GM12878 (cell line): ENCODE data around the gene ATXN1. TPM values are rescaled to one million over a fixed set of nuclear protein-coding genes. Genes with fewer than 3 reads are reported as not detected.

Experiments used
- ATAC-seq: fragments of 200-7000 bp; cut with Tn5 transposase; 3 replicates; pipeline ENCODE4 v1.9.1; 2020; ENCODE audit warnings: mild to moderate bottlenecking, moderate library complexity
- BruUV-seq: library from RNA; stranded (reverse); fragments of 400-500 nt; replicated peaks from 2 replicates; lab custom pipeline; 2021; lab: Mats Ljungman, UMichigan
- CTCF ChIA-PET: fragments of 300-600 bp; sonication (Branson Sonifier 250); formaldehyde crosslinking; extraction: SDS; loops from one replicate; lab custom pipeline; 2021; ENCODE audit warnings: inconsistent platforms; lab: Yijun Ruan, JAX
- POLR2A ChIA-PET: fragments of 350-600 bp; formaldehyde crosslinking; extraction: SDS; loops from one replicate; lab custom pipeline; 2021; ENCODE audit warnings: inconsistent platforms; lab: Charles Lee
- RAD21 ChIA-PET: fragments of 300-600 bp; sonication (Branson Sonifier 250); formaldehyde crosslinking; loops from one replicate; lab custom pipeline; 2023; ENCODE audit warnings: antibody characterized with exemption; ENCODE audit not compliant: unreplicated experiment; lab: Charles Lee
- SMC1A ChIA-PET: fragments of 300-600 bp; sonication (Branson Sonifier 250); formaldehyde crosslinking; loops from one replicate; lab custom pipeline; 2023; ENCODE audit not compliant: unreplicated experiment, uncharacterized antibody; lab: Charles Lee
- DNase-seq: peaks from one replicate; pipeline ENCODE4 v3.0.0-alpha.2; 2011; ENCODE audit warnings: low read depth, low spot score
- FAIRE-seq: peaks from 3 replicates; lab custom pipeline; 2011; peaks lifted over from hg19 to GRCh38; lab: Jason Lieb, UNC
- H2AFZ ChIP-seq: 2 replicates; pipeline ENCODE4 v1.6.0; 2011; ENCODE audit warnings: low read depth, low read length, control low read depth; ENCODE audit not compliant: control insufficient read depth
- H3K27ac ChIP-seq: 2 replicates; pipeline ENCODE4 v1.5.1; 2011; ENCODE audit warnings: control low read depth; ENCODE audit not compliant: control insufficient read depth, insufficient read depth
- H3K27me3 ChIP-seq, 2 experiments: replicated peaks in 1 of 2; 2 replicates each; pipeline versions ENCODE4 v1.6.0 to v1.6.1; 2011; ENCODE audit warnings: low read length in 1 of 2; ENCODE audit not compliant: control insufficient read depth in 2 of 2, insufficient read depth in 2 of 2
- H3K36me3 ChIP-seq, 2 experiments: 2 replicates each; pipeline ENCODE4 v1.5.1; 2011; ENCODE audit warnings: low read length in 1 of 2; ENCODE audit not compliant: control insufficient read depth in 2 of 2, insufficient read depth in 2 of 2
- H3K4me1 ChIP-seq: 2 replicates; pipeline ENCODE4 v1.6.1; 2011; ENCODE audit warnings: mild to moderate bottlenecking, low read length, moderate library complexity, mixed read lengths; ENCODE audit not compliant: control insufficient read depth, insufficient read depth
- H3K4me2 ChIP-seq: 2 replicates; pipeline ENCODE4 v1.6.0; 2011; ENCODE audit warnings: control low read depth; ENCODE audit not compliant: control insufficient read depth, insufficient read depth
- H3K4me3 ChIP-seq: fragments of 200-600 bp; sonication (generic); 2 replicates; pipeline ENCODE4 v1.5.1; 2016
- H3K79me2 ChIP-seq: 2 replicates; pipeline ENCODE4 v1.6.0; 2011; ENCODE audit warnings: low read length; ENCODE audit not compliant: control insufficient read depth, insufficient read depth
- H3K9ac ChIP-seq: 2 replicates; pipeline ENCODE4 v1.8.0; 2011; ENCODE audit warnings: low read length, control low read depth, mixed read lengths; ENCODE audit not compliant: control insufficient read depth, insufficient read depth
- H3K9me3 ChIP-seq: replicated peaks from 3 replicates; pipeline ENCODE4 v1.5.1; 2011; ENCODE audit warnings: mild to moderate bottlenecking, low read length; ENCODE audit not compliant: control insufficient read depth, insufficient read depth
- H4K20me1 ChIP-seq: 2 replicates; pipeline ENCODE4 v1.6.0; 2011; ENCODE audit not compliant: control insufficient read depth, insufficient read depth
- BACH1 ChIP-seq: fragments of 450-650 bp; IDR thresholded peaks from 2 replicates; pipeline ENCODE4 v1.6.1; 2017; ENCODE audit warnings: mild to moderate bottlenecking, borderline replicate concordance
- EP300 ChIP-seq, 2 experiments: fragments of 150-350 bp in 1 of 2; IDR thresholded peaks; 2 replicates each; pipeline ENCODE4 v1.6.1; 2011 to 2012; ENCODE audit warnings: low read depth in 2 of 2, low read length in 2 of 2, borderline replicate concordance in 1 of 2, improper control_type of control experiment in 1 of 2, inconsistent platforms in 1 of 2; ENCODE audit not compliant: control insufficient read depth in 1 of 2
- GATAD2B ChIP-seq: fragments of 450-650 bp; conservative IDR thresholded peaks from 2 replicates; pipeline ENCODE4 v1.6.1; 2017; ENCODE audit warnings: low read depth, mild to moderate bottlenecking, moderate library complexity
- IRF4 ChIP-seq: IDR thresholded peaks from 2 replicates; pipeline ENCODE4 v1.6.1; 2011; ENCODE audit warnings: low read depth, low read length
- MTA3 ChIP-seq: IDR thresholded peaks from 2 replicates; pipeline ENCODE4 v1.6.1; 2012; ENCODE audit warnings: low read length, inconsistent platforms, borderline replicate concordance
- MYC ChIP-seq: IDR thresholded peaks from 2 replicates; pipeline ENCODE4 v1.6.1; 2011; ENCODE audit warnings: mild to moderate bottlenecking, low read length, moderate library complexity, inconsistent platforms; ENCODE audit not compliant: insufficient read depth, insufficient replicate concordance, insufficient read length, severe bottlenecking
- STAT1 ChIP-seq: fragments of 450-650 bp; conservative IDR thresholded peaks from 2 replicates; pipeline ENCODE4 v1.6.1; 2014; ENCODE audit warnings: antibody characterized with exemption, mild to moderate bottlenecking
- TBL1XR1 ChIP-seq: IDR thresholded peaks from 2 replicates; pipeline ENCODE4 v1.6.1; 2012; ENCODE audit warnings: low read depth, low read length, improper control_type of control experiment
- TCF3 ChIP-seq: IDR thresholded peaks from 2 replicates; pipeline ENCODE4 v1.6.1; 2012; ENCODE audit warnings: low read depth, mild to moderate bottlenecking, low read length, borderline replicate concordance; ENCODE audit not compliant: insufficient read depth
- ZNF207 ChIP-seq: fragments of 450-650 bp; IDR thresholded peaks from 2 replicates; pipeline ENCODE4 v1.6.1; 2014; ENCODE audit warnings: antibody characterized with exemption, mild to moderate bottlenecking, borderline replicate concordance
- ZNF274 ChIP-seq: IDR thresholded peaks from one replicate; pipeline ENCODE4 v1.8.0; 2011; ENCODE audit not compliant: insufficient read length, insufficient read depth
- ZNF622 ChIP-seq: fragments of 450-650 bp; IDR thresholded peaks from 2 replicates; pipeline ENCODE4 v1.6.1; 2017; ENCODE audit warnings: mild to moderate bottlenecking, inconsistent platforms
- WGBS: methylation state at CpG from one replicate; pipeline ENCODE4 v1.1.6; 2016; ENCODE audit warnings: low lambda C conversion rate; ENCODE audit not compliant: insufficient replicate concordance, insufficient coverage; ENCODE audit errors: missing lambda C conversion rate; 5-methylcytosine and 5-hydroxymethylcytosine counted together
- in situ Hi-C: fragments of 300-500 bp; cut with MboI; formaldehyde crosslinking; loops from 9 replicates; pipeline ENCODE4 v1.14.3; 2018; ENCODE audit warnings: mixed read lengths
- intact Hi-C: fragments of 100-400 bp; cut with micrococcal nuclease; formaldehyde crosslinking; loops from one replicate; pipeline ENCODE4 v1.14.2; 2022; ENCODE audit not compliant: unreplicated experiment
- polyA plus RNA-seq, 11 experiments: library from polyadenylated mRNA; depleted of rRNA in 4 of 11; unstranded in 6 of 11; stranded (reverse) in 5 of 11; fragments of >200 nt; fragmentation: Nextera tagmentation in 4 of 11; fragmentation: Illumina TruSeq in 1 of 11; extraction: Ambion mirVana in 4 of 11; extraction: Trizol in 1 of 11; gene quantifications; 1 replicate in 1 of 11; 2 replicates in 10 of 11; pipeline versions ENCODE4 v1.2.1 to v1.2.3, GENCODE V29; 2011 to 2016; ENCODE audit warnings: inconsistent platforms in 2 of 11, missing spikeins in 2 of 11, low read depth in 1 of 11
- total RNA-seq, 4 experiments: library from RNA; depleted of rRNA in 3 of 4; stranded (reverse); fragments of >200 nt in 3 of 4; fragmentation: Illumina TruSeq in 1 of 4; extraction: Trizol in 1 of 4; gene quantifications; 2 replicates each; pipeline versions ENCODE4 v1.2.1 to v1.2.3, GENCODE V29; 2013 to 2021
- TF ChIP-seq, protein P1 (sequence below): fragments of 450-650 bp; IDR thresholded peaks from 2 replicates; pipeline ENCODE4 v1.6.1; 2017; ENCODE audit warnings: mild to moderate bottlenecking, low read depth, inconsistent platforms; ENCODE audit not compliant: poor library complexity, severe bottlenecking
- TF ChIP-seq, protein P2 (sequence below): IDR thresholded peaks from 2 replicates; pipeline ENCODE4 v1.6.1; 2012; ENCODE audit warnings: low read length, inconsistent platforms
- TF ChIP-seq, protein P3 (sequence below): IDR thresholded peaks from 2 replicates; pipeline ENCODE4 v1.6.1; 2012; ENCODE audit warnings: mild to moderate bottlenecking, low read depth, low read length

The ATXN1 gene
- total and polyA plus RNA-seq, 10 of the 15 experiments (the other 5 are each of a cell fraction or from before 2014, with no cell fraction given), result 12.2 to 51.2 (median 20.5) TPM

DNA sequence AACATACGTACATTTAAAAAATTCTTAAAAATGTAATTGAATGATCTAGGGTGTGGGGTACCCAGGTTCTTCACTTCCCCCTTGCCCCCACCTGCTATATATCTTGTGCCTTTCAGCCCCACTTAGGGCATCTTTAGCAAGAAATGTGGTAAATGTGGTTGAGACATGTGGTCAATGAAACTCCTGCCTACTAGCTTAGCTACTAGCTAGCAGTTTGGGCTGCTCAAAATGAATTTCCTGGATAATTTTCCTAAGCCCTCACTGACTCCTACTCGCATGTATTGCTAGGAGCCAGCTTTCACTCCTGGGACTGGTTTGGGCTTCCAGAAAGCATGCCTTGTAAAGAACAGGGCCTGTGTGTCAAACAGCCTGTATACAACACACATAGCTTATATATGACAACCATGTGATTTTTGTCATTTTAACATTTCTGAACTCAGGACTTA is 257.3 kb downstream of the ATXN1 start:
- BruUV-seq, result no TSS peak
- ATAC-seq (peak; percentile 85), FAIRE-seq (peak; percentile 18), DNase-seq (peak; percentile 92)
- peaks cover 50% of the 10 kb centered on the region for H3K4me1 ChIP-seq
- WGBS, result 0% methylated on average over 2 of the region's 2 CpGs
- RAD21 ChIA-PET, result interaction anchor here (0.7 to 3.7 kb wide), 30 partner anchors 10 to 262 kb away, joined by 3 to 56 read pairs (median 7); partner anchors contain the start of gene ATXN1
- CTCF ChIA-PET, result interaction anchor here (1.1 to 4.8 kb wide), 13 partner anchors 9 to 260 kb away, joined by 3 to 64 read pairs (median 7); partner anchors contain the start of gene ATXN1
- no peak overlapping the region for H2AFZ ChIP-seq
- no peaks in the 10 kb centered on the region for H3K27me3 ChIP-seq
- H3K36me3 ChIP-seq, result no peaks in the 10 kb centered on the region; a peak in 1 of 4 replicates
- POLR2A ChIA-PET, result interaction anchor here (0.7 to 8.2 kb wide), 14 partner anchors 8 to 234 kb away, joined by 3 to 97 read pairs (median 3); no protein-coding TSS in a partner anchor
- H4K20me1 ChIP-seq, result no peaks in the 10 kb centered on the region
- SMC1A ChIA-PET, result interaction anchor here (0.6 to 6.9 kb wide), 23 partner anchors 9 to 259 kb away, joined by 3 to 154 read pairs (median 7); partner anchors contain the start of gene ATXN1
- intact Hi-C loops, result loop anchor here (2.0 kb wide), 1 partner anchor 171 kb away; no protein-coding TSS in a partner anchor
- H3K4me3 ChIP-seq, result no peak overlapping the region; the same call in 1 of the 2 replicates
- peaks cover 3% of the 10 kb centered on the region for H3K79me2 ChIP-seq
- peaks cover 9% of the 10 kb centered on the region for H3K9me3 ChIP-seq
- peak overlapping the region; percentile 85 for H3K4me2 ChIP-seq
- peak overlapping the region; percentile 70 for H3K27ac ChIP-seq
- in situ Hi-C loops, result no loop called here
- H3K9ac ChIP-seq, result no peak overlapping the region; the same call in 1 of the 2 replicates
- TF ChIP-seq, protein P1, sequence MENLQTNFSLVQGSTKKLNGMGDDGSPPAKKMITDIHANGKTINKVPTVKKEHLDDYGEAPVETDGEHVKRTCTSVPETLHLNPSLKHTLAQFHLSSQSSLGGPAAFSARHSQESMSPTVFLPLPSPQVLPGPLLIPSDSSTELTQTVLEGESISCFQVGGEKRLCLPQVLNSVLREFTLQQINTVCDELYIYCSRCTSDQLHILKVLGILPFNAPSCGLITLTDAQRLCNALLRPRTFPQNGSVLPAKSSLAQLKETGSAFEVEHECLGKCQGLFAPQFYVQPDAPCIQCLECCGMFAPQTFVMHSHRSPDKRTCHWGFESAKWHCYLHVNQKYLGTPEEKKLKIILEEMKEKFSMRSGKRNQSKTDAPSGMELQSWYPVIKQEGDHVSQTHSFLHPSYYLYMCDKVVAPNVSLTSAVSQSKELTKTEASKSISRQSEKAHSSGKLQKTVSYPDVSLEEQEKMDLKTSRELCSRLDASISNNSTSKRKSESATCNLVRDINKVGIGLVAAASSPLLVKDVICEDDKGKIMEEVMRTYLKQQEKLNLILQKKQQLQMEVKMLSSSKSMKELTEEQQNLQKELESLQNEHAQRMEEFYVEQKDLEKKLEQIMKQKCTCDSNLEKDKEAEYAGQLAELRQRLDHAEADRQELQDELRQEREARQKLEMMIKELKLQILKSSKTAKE, result peak; percentile 79
- TF ChIP-seq EP300 (IDR thresholded peaks at IDR 0.05; ENCODE audit: borderline replicate concordance in 1 of 2, control insufficient read depth in 1 of 2, low read depth in 2 of 2, low read length in 2 of 2) (peak; percentile 85 to 90), ZNF622 (no peak), STAT1 (no peak), MTA3 (peak; percentile 78; the same call in 1 of the 2 replicates), TCF3 (peak; percentile 71; the same call in 1 of the 2 replicates), TBL1XR1 (peak; percentile 68; the same call in 1 of the 2 replicates), ZNF274 (no peak), BACH1 (peak; percentile 42; the same call in 1 of the 2 replicates), MYC (no peak), ZNF207 (no peak), IRF4 (peak; percentile 55; the same call in 1 of the 2 replicates), GATAD2B (peak; percentile 61; the same call in 1 of the 2 replicates)
- TF ChIP-seq, protein P2, sequence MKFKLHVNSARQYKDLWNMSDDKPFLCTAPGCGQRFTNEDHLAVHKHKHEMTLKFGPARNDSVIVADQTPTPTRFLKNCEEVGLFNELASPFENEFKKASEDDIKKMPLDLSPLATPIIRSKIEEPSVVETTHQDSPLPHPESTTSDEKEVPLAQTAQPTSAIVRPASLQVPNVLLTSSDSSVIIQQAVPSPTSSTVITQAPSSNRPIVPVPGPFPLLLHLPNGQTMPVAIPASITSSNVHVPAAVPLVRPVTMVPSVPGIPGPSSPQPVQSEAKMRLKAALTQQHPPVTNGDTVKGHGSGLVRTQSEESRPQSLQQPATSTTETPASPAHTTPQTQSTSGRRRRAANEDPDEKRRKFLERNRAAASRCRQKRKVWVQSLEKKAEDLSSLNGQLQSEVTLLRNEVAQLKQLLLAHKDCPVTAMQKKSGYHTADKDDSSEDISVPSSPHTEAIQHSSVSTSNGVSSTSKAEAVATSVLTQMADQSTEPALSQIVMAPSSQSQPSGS, result peak; percentile 47; the same call in 1 of the 2 replicates
- TF ChIP-seq, protein P3, sequence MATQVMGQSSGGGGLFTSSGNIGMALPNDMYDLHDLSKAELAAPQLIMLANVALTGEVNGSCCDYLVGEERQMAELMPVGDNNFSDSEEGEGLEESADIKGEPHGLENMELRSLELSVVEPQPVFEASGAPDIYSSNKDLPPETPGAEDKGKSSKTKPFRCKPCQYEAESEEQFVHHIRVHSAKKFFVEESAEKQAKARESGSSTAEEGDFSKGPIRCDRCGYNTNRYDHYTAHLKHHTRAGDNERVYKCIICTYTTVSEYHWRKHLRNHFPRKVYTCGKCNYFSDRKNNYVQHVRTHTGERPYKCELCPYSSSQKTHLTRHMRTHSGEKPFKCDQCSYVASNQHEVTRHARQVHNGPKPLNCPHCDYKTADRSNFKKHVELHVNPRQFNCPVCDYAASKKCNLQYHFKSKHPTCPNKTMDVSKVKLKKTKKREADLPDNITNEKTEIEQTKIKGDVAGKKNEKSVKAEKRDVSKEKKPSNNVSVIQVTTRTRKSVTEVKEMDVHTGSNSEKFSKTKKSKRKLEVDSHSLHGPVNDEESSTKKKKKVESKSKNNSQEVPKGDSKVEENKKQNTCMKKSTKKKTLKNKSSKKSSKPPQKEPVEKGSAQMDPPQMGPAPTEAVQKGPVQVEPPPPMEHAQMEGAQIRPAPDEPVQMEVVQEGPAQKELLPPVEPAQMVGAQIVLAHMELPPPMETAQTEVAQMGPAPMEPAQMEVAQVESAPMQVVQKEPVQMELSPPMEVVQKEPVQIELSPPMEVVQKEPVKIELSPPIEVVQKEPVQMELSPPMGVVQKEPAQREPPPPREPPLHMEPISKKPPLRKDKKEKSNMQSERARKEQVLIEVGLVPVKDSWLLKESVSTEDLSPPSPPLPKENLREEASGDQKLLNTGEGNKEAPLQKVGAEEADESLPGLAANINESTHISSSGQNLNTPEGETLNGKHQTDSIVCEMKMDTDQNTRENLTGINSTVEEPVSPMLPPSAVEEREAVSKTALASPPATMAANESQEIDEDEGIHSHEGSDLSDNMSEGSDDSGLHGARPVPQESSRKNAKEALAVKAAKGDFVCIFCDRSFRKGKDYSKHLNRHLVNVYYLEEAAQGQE, result no peak
